ENCODE measurements around the gene INHBB.
"Not testable (repeated sequence)": the region's sequence is repeated elsewhere in the genome, so short reads cannot be mapped to it uniquely, and the experiment has no call there.

The INHBB gene

GRCh38 chr2:120346026-120346666, at the start of gene INHBB:
INHBB (plus strand) TSS chr2:120346136; CDS start chr2:120346189, 53 bp downstream.
- H3K36me3 Mint-ChIP-seq, result no peaks in the 10 kb centered on the region
- peak within 1 kb of the TSS; percentile 58 for H3K4me3 Mint-ChIP-seq
- H3K9me3 Mint-ChIP-seq, result no peaks in the 10 kb centered on the region
- peaks cover 25% of the 10 kb centered on the region for H3K4me1 Mint-ChIP-seq
- no peak for DNase-seq
- CTCF ChIA-PET, result no interaction called here
- H3K27me3 Mint-ChIP-seq, result peaks cover 92% of the 10 kb centered on the region
- H3K27ac Mint-ChIP-seq, result no peak within 1 kb of the TSS

DNA sequence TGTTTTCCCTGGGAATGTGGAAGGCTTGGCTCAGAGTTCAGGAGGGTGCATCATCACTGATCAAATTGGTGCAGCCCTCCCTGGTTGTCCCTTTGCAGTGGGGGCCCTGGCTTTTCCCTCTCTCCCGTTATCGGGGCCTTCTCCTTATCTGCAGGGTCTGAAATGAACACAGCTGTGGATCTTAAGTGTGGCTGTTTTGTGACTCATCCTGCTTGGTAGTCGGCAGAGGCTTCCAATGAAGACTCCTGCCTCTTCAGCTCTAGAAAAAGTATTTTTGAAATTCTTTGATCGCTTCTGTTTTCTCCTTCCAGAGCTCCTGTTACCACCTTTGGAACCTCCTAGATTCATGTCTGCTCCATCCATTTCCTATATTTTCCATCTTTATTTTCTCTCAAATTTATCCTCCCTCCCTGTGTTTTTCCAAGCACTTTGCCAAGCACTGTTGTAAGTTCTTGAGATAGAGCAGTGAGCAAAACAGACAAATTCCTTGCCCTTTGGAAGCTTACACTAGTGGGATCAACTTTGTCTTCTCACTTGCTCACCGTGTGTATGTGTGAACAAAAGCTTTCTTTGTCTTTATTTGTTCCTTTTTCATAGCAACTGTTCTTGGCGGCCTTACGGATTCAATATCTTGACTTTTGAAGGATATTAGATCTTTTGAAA, 47.6 kb upstream of the INHBB start:
- H3K27ac Mint-ChIP-seq, result no peak overlapping the region

GRCh38 chr2:120299004-120299403, 46.9 kb upstream of the INHBB start:
- DNase-seq, result no peak
- H3K4me3 Mint-ChIP-seq, result no peak overlapping the region
- H3K9me3 Mint-ChIP-seq, result no peaks in the 10 kb centered on the region
- H3K36me3 Mint-ChIP-seq, result peaks cover 68% of the 10 kb centered on the region
- H3K27ac Mint-ChIP-seq, result no peak overlapping the region
- peaks cover 30% of the 10 kb centered on the region for H3K4me1 Mint-ChIP-seq
- H3K27me3 Mint-ChIP-seq, result no peaks in the 10 kb centered on the region
- CTCF ChIA-PET, result interaction anchor here (0.6 to 6.5 kb wide), 2 partner anchors 14 to 56 kb away, joined by 3 to 29 read pairs; no protein-coding TSS in a partner anchor

More for the DNA sequence above, 47.6 kb upstream of the INHBB start:
- CTCF ChIA-PET, result interaction anchor here (0.7 to 6.5 kb wide), 3 partner anchors 15 to 122 kb away, joined by 3 to 29 read pairs (median 3); no protein-coding TSS in a partner anchor
- Mint-ChIP-seq H3K36me3 (peaks cover 69% of the 10 kb centered on the region), H3K4me3 (no peak overlapping the region), H3K27me3 (no peaks in the 10 kb centered on the region), H3K9me3 (no peaks in the 10 kb centered on the region), H3K4me1 (peaks cover 31% of the 10 kb centered on the region)
- DNase-seq, result no peak

DNA sequence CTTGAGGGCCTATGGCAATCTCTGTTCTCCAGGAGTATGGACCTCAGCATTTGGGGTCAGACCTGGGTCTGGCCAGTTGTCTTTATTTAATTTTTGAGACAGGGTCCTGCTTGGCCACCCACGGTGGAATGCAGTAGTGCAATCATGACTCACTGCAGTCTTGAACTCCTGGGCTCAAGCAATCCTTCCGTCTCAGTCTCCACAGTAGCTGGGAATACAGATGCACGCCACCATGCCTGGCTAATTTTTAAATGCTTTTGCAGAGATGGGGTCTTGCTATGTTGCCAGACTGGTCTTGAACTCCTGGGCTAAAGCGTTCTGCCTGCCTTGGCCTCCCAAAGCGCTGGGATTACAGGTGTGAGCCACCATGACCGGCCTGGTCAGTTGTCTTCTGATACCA, 46.4 kb upstream of the INHBB start:
- H3K36me3 Mint-ChIP-seq, result peaks cover 67% of the 10 kb centered on the region
- peaks cover 27% of the 10 kb centered on the region for H3K4me1 Mint-ChIP-seq
- no peak for DNase-seq
- no peak overlapping the region for H3K27ac Mint-ChIP-seq
- H3K9me3 Mint-ChIP-seq, result no peaks in the 10 kb centered on the region
- no peaks in the 10 kb centered on the region for H3K27me3 Mint-ChIP-seq
- H3K4me3 Mint-ChIP-seq, result no peak overlapping the region
- CTCF ChIA-PET, result interaction anchor here (0.6 to 6.5 kb wide), 2 partner anchors 14 to 57 kb away, joined by 3 to 29 read pairs; no protein-coding TSS in a partner anchor

- DNase-seq, result no peak
- no peak overlapping the region for H3K27ac Mint-ChIP-seq
- no peaks in the 10 kb centered on the region for H3K27me3 Mint-ChIP-seq
- peaks cover 27% of the 10 kb centered on the region for H3K4me1 Mint-ChIP-seq
- CTCF ChIA-PET, result interaction anchor here (6.5 kb wide), 1 partner anchor 13 kb away, joined by 29 read pairs; no protein-coding TSS in a partner anchor
- H3K36me3 Mint-ChIP-seq, result peaks cover 65% of the 10 kb centered on the region
- no peaks in the 10 kb centered on the region for H3K9me3 Mint-ChIP-seq
- no peak overlapping the region for H3K4me3 Mint-ChIP-seq
Measured at GRCh38 chr2:120300385-120300784, 45.6 kb upstream of the INHBB start.

DNA sequence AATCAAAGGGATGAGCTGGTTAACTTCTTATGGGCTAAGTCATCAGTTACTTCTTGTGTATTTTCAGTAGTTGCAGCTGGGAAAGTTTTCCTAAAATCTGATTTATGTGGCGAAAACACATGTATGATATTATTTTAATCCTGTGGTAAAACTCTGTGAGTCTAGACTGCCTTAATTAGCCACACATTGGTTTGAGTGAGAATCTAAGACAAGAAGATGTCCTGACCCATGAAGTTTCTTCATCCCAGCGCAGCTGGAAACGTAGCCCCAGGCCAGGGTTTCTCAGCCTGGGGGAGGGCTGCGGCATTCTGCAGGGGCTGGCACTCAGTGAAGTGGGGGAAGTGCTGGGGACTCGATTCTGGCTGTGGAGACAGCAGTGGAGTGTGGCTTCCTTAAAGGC, 44.7 kb upstream of the INHBB start:
- DNase-seq, result no peak
- Mint-ChIP-seq H3K27me3 (no peaks in the 10 kb centered on the region), H3K4me3 (no peak overlapping the region), H3K27ac (no peak overlapping the region), H3K4me1 (peaks cover 32% of the 10 kb centered on the region), H3K36me3 (peaks cover 62% of the 10 kb centered on the region), H3K9me3 (no peaks in the 10 kb centered on the region)
- CTCF ChIA-PET, result interaction anchor here (6.5 kb wide), 1 partner anchor 12 kb away, joined by 29 read pairs; no protein-coding TSS in a partner anchor

DNA sequence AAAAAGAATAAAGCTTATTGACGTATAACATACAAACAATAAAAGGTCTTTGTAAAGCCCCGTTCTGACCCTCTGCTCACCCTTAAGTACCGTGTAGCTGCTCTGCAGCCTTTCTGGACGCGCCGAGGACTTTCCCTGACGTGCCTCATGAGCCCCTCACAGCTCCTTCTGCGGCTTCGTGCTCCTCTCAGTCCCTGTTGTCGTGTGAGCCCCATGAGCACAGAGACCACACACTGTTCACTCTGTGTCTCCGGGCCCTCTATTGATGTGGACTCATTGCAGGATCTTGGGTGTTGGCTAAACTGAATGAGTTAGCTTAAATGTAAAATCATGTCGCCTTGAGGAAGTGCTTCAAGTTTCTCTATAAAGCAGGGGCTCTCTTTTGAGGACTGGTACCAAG, 43.6 kb upstream of the INHBB start:
- Mint-ChIP-seq H3K9me3 (no peaks in the 10 kb centered on the region), H3K4me1 (peaks cover 32% of the 10 kb centered on the region), H3K27ac (peak overlapping the region; percentile 71), H3K27me3 (no peaks in the 10 kb centered on the region), H3K36me3 (peaks cover 57% of the 10 kb centered on the region), H3K4me3 (no peak overlapping the region)
- CTCF ChIA-PET, result interaction anchor here (1.2 to 3.0 kb wide), 5 partner anchors 10 to 549 kb away, joined by 3 to 8 read pairs (median 5); no protein-coding TSS in a partner anchor
- DNase-seq, result no peak

DNA sequence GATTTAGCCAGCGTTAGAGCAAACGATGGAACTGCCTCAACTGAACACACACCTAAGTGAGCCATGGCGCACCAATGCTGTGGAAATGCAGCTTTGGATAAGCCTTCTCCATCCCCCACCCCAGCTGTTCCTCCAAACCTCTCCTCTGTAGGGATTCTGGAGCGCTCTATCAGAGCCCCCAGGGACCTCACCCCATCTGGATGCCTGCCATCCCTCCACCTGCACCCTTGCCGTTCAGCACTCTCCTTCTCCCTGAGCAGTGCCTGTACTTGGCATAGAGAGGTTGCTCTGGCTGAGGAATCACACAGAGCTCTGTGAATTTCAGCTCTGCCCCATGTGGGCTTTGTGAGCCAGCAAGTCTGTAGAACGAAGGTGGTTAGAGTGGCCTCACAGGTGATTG, 42.8 kb upstream of the INHBB start:
- H3K27ac Mint-ChIP-seq, result peak overlapping the region; percentile 71
- no peaks in the 10 kb centered on the region for H3K27me3 Mint-ChIP-seq
- H3K36me3 Mint-ChIP-seq, result peaks cover 51% of the 10 kb centered on the region
- H3K4me3 Mint-ChIP-seq, result no peak overlapping the region
- peaks cover 32% of the 10 kb centered on the region for H3K4me1 Mint-ChIP-seq
- CTCF ChIA-PET, result interaction anchor here (0.7 to 3.0 kb wide), 5 partner anchors 9 to 550 kb away, joined by 3 to 8 read pairs (median 5); no protein-coding TSS in a partner anchor
- no peaks in the 10 kb centered on the region for H3K9me3 Mint-ChIP-seq
- DNase-seq, result no peak

GRCh38 chr2:120305296-120305695, 40.6 kb upstream of the INHBB start:
- Mint-ChIP-seq H3K27ac (no peak overlapping the region), H3K4me3 (no peak overlapping the region), H3K4me1 (peaks cover 35% of the 10 kb centered on the region), H3K36me3 (peaks cover 37% of the 10 kb centered on the region), H3K27me3 (no peaks in the 10 kb centered on the region), H3K9me3 (no peaks in the 10 kb centered on the region)
- CTCF ChIA-PET, result interaction anchor here (0.6 to 0.8 kb wide), 2 partner anchors 75 to 129 kb away, joined by 3 read pairs; no protein-coding TSS in a partner anchor
- DNase-seq, result no peak

GRCh38 chr2:120305937-120306490, 39.9 kb upstream of the INHBB start:
- CTCF ChIA-PET, result no interaction called here
- H3K36me3 Mint-ChIP-seq, result peaks cover 35% of the 10 kb centered on the region
- no peaks in the 10 kb centered on the region for H3K27me3 Mint-ChIP-seq
- H3K27ac Mint-ChIP-seq, result no peak overlapping the region
- no peak overlapping the region for H3K4me3 Mint-ChIP-seq
- H3K4me1 Mint-ChIP-seq, result peaks cover 42% of the 10 kb centered on the region
- no peaks in the 10 kb centered on the region for H3K9me3 Mint-ChIP-seq
- DNase-seq, result no peak

DNA sequence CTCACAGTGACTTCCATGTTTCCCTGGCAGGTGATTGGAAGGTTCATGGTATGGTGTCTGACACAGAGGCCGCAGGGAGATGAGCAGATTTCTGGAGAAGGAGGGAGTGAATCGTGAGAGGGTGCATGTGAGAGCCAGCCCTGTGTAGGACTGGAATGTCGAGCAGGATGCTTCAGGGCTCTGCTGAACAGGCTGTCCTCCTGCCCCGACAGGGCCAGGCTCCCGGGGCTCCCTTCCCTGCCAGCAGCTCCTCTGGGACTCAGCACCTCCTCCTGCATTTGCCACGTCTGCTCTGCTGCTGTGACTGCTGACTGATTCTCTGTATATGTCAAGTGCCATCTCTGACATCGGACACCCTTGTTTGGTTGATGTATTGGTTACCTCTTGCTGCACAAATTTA, 38.5 kb upstream of the INHBB start:
- no peaks in the 10 kb centered on the region for H3K27me3 Mint-ChIP-seq
- H3K36me3 Mint-ChIP-seq, result peaks cover 23% of the 10 kb centered on the region
- H3K4me1 Mint-ChIP-seq, result peaks cover 36% of the 10 kb centered on the region
- no peak overlapping the region for H3K27ac Mint-ChIP-seq
- CTCF ChIA-PET, result no interaction called here
- no peak overlapping the region for H3K4me3 Mint-ChIP-seq
- H3K9me3 Mint-ChIP-seq, result no peaks in the 10 kb centered on the region
- no peak for DNase-seq

- no peak for DNase-seq
- Mint-ChIP-seq H3K4me1 (peaks cover 36% of the 10 kb centered on the region), H3K36me3 (peaks cover 16% of the 10 kb centered on the region), H3K4me3 (no peak overlapping the region), H3K27me3 (no peaks in the 10 kb centered on the region), H3K27ac (no peak overlapping the region), H3K9me3 (no peaks in the 10 kb centered on the region)
- CTCF ChIA-PET, result no interaction called here
Measured at GRCh38 chr2:120308038-120308910, 37.7 kb upstream of the INHBB start.

GRCh38 chr2:120310136-120310535, 35.8 kb upstream of the INHBB start:
- CTCF ChIA-PET, result no interaction called here
- Mint-ChIP-seq H3K27ac (no peak overlapping the region), H3K4me1 (peaks cover 48% of the 10 kb centered on the region), H3K27me3 (no peaks in the 10 kb centered on the region), H3K9me3 (no peaks in the 10 kb centered on the region), H3K4me3 (no peak overlapping the region), H3K36me3 (peaks cover 3% of the 10 kb centered on the region)
- DNase-seq, result no peak

GRCh38 chr2:120310841-120311240, 35.1 kb upstream of the INHBB start:
- H3K27ac Mint-ChIP-seq, H3K36me3 Mint-ChIP-seq, H3K4me3 Mint-ChIP-seq, H3K9me3 Mint-ChIP-seq, DNase-seq, H3K27me3 Mint-ChIP-seq: not testable (repeated sequence)
- H3K4me1 Mint-ChIP-seq, result peaks cover 52% of the 10 kb centered on the region
- CTCF ChIA-PET, result interaction anchor here (4.3 to 4.8 kb wide), 2 partner anchors 81 to 134 kb away, joined by 68 to 74 read pairs; no protein-coding TSS in a partner anchor

Data from activated naive CD4-positive, alpha-beta T cell treated with anti-CD3 and anti-CD28 coated beads, Interleukin-2, amount 10 ng/mL, durations not matched to agents 7 days and 5 days (primary cell).